GM13977 (cell line): ENCODE measurements around the gene PLCD1.
"Not testable (repeated sequence)": the region's sequence is repeated elsewhere in the genome, so short reads cannot be mapped to it uniquely, and the experiment has no call there.

Experiments
- DNase-seq: peaks from one replicate; pipeline ENCODE4 v3.0.0; 2012; ENCODE audit warnings: low spot score
- in situ Hi-C: fragments of 300-500 bp; cut with MboI; formaldehyde crosslinking; loops from one replicate; pipeline ENCODE4 v1.12.0; 2022; ENCODE audit warnings: low sequenced_read_pairs, low pct_unique_long_range_greater_than_20kb, mixed read lengths, inconsistent platforms; ENCODE audit not compliant: unreplicated experiment
- TF ChIP-seq, protein P1 (sequence below): IDR thresholded peaks from 2 replicates; pipeline ENCODE4 v1.5.1; 2012; ENCODE audit warnings: mild to moderate bottlenecking, control low read depth; ENCODE audit not compliant: insufficient read depth; ENCODE audit errors: extremely low read depth, missing control alignments

Gene PLCD1

DNA sequence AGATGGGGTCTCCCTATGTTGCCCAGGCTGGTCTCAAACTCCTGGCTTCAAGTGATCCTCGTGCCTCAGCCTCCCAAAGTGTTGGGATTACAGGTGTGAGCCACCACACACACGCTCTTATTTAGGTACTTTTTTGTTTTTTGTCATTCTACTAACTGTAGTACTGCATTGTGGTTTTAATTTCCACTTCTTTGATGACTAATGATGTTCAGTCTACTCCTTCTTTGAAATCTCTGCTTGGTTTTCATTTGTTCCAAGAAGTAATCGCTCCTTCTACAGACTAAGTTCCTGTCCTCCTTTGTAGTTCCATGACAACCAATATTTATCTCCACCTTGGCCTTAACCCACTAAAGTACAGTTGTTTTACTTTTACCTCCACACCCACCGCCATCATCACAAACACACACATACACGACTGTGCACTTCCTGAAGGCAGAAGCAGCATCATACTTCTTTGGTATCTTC is 9.0 kb upstream of the PLCD1 start:
- TF ChIP-seq, protein P1, sequence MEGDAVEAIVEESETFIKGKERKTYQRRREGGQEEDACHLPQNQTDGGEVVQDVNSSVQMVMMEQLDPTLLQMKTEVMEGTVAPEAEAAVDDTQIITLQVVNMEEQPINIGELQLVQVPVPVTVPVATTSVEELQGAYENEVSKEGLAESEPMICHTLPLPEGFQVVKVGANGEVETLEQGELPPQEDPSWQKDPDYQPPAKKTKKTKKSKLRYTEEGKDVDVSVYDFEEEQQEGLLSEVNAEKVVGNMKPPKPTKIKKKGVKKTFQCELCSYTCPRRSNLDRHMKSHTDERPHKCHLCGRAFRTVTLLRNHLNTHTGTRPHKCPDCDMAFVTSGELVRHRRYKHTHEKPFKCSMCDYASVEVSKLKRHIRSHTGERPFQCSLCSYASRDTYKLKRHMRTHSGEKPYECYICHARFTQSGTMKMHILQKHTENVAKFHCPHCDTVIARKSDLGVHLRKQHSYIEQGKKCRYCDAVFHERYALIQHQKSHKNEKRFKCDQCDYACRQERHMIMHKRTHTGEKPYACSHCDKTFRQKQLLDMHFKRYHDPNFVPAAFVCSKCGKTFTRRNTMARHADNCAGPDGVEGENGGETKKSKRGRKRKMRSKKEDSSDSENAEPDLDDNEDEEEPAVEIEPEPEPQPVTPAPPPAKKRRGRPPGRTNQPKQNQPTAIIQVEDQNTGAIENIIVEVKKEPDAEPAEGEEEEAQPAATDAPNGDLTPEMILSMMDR: no peak
- in situ Hi-C loops: no loop called here
- DNase-seq: no peak

- in situ Hi-C loops: no loop called here
- DNase-seq: no peak
- TF ChIP-seq, protein P1: no peak
Measured at GRCh38 chr3:38036906-38037305, 7.5 kb upstream of the PLCD1 start.

GRCh38 chr3:38036286-38036685 is 6.8 kb upstream of the PLCD1 start:
- no peak for DNase-seq
- in situ Hi-C loops: no loop called here
- TF ChIP-seq, protein P1: no peak

- in situ Hi-C loops, DNase-seq: not testable (repeated sequence)
Measured at GRCh38 chr3:38034335-38034734, 4.9 kb upstream of the PLCD1 start.

GRCh38 chr3:38033586-38033985 is 4.1 kb upstream of the PLCD1 start:
- in situ Hi-C loops, DNase-seq: not testable (repeated sequence)

- TF ChIP-seq, protein P1: no peak
- in situ Hi-C loops: no loop called here
- no peak for DNase-seq
Measured at GRCh38 chr3:38032328-38032865, 3.0 kb upstream of the PLCD1 start.

GRCh38 chr3:38031022-38031994 is 1.9 kb upstream of the PLCD1 start:
- no peak for DNase-seq
- in situ Hi-C loops: no loop called here
- TF ChIP-seq, protein P1: no peak
